Right renal pelvis (tissue), 4 donors: ENCODE data around the gene STARD10. TPM values are rescaled to one million over a fixed set of nuclear protein-coding genes. Genes with fewer than 3 reads are reported as not detected.
"Not testable (repeated sequence)": the region's sequence is repeated elsewhere in the genome, so short reads cannot be mapped to it uniquely, and the experiment has no call there.

Experiments used
- DNase-seq, 4 donors: peaks; one replicate each; pipeline ENCODE4 v3.0.0-alpha.2; 2013; ENCODE audit warnings: low read depth in 4 of 4, low spot score in 3 of 4, missing footprints in 1 of 4
- polyA plus RNA-seq, 4 donors: library from polyadenylated mRNA; unstranded; fragments of 120-200 nt; gene quantifications; one replicate each; pipeline ENCODE4 v1.2.1, GENCODE V29; 2013; ENCODE audit not compliant: insufficient read length in 4 of 4

The STARD10 gene
- polyA plus RNA-seq, 4 donors = 69.5 to 92.6 (median 79.9) TPM

DNA sequence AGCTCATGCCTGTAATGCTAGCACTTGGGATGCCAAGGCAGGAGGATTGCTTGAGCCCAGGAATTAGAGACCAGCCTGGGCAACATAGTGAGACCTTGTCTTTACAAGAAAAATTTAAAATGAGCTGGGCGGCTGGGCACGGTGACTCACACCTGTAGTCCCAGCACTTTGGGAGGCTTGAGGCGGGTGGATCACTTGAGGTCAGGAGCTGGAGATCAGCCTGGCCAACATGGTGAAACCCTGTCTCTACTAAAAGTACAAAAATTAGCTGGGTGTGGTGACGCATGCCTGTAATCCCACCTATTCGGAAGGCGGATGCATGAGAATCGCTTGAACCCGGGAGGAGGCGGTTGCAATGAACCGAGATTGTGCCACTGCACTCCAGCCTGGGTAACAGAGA, 17.8 kb upstream of the STARD10 start:
- DNase-seq = not testable (repeated sequence)

DNA sequence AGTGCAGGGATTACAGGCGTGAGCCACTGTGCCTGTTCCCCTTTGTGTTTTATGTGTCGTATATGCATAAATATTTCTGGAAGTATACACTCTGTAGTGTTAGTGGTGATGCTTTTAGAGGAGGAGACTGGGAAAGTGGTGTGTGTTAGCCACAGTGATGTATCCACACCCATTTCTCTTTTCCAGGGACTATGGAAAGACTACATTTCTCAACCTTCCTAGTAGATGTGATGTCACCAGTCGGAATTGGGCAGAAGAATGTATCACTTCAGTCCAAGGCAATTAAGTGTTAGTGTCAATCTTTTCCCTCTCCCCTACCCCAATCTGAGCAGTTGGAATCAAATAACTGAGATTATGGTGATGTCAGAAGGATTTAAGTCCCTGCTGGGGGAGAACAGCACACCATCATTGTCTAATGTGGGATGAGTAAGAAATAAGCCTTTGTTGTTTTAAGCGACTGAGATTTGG, 14.5 kb upstream of the STARD10 start:
- no peak for DNase-seq

DNA sequence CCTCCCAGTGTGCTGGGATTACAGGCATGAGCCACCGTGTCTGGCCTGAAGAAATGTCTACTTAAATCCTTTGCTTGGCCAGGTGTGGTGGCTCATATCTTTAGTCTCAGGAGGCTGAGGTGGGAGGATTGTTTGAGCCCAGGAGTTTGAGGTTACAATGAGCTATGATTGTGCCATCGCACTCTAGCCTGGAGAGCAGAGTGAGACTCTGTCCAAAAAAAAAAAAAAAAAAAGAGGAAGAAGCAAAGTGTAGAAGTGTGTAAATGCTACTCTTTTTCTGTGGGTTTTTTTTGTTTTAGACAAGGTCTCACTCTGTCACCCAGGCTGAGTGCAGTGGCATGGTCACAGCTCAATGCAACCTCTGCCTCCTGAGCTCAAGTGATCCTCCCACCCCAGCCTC, 13.9 kb upstream of the STARD10 start:
- no peak for DNase-seq

DNA sequence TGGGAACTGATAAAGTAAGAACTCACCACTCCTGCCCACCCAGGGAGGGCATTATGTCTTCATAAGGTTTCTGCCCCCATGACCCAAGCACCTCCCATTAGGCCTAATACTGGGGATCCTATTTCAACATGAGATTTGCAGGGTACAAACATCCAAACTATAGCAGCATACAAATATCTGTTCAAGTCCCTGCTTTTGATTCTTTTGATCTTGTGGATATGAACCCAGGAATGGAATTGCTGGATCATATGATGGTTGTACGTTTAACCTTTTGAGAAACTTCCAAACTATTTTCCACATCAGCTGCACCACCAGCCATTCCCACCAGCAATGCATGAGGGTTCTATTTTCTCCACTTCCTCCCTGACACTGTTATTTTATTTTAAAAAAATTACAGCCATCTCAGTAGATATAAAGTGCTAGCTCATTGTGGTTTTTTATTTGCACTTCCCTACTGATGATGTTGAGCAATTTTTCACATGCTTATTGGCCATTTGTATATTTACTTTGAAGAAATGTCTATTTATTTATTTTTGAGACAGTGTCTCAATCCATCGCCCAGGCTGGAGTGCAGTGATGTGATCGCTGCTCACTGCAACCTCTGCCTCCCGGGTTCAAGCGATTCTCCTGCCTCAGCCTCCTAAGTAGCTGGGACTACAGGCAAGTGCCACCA, 13.3 kb upstream of the STARD10 start:
- no peak for DNase-seq

DNA sequence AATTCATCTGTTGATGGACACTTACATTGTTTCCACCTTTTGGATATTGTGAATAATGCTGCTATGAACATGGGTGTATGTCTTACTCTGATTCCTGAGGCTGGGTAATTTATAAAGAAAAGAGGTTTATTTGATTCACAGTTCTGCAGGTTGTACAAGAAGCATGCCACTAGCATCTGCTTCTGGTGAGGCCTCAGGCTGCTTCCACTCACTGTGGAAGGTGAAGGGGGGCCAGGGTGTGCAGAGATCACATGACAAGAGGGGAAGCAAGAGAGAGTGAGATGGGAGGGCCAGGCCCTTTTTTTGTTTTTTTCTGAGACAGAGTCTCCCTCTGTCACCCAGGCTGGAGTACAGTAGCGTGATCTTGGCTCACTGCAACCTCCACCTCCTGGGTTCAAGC, 12.5 kb upstream of the STARD10 start:
- DNase-seq = not testable (repeated sequence)

DNA sequence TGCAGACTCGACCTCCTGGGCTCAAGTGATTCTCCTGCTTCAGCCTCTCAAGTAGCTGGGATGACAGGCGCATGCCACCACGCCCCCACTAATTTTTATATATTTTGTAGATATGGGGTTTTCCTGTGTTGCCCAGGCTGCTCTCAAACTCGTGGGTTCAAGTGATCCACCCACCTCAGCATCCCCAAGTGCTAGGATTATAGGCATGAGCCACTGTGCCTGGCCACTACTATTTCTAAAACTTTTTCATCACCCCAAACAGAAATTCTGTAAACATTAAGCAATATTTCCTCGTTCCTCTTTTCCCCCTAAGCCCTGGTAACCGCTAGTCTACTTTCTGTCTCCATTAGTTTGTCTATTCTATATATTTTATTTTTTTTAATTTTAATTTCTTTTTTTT, 11.4 kb upstream of the STARD10 start:
- no peak for DNase-seq

DNA sequence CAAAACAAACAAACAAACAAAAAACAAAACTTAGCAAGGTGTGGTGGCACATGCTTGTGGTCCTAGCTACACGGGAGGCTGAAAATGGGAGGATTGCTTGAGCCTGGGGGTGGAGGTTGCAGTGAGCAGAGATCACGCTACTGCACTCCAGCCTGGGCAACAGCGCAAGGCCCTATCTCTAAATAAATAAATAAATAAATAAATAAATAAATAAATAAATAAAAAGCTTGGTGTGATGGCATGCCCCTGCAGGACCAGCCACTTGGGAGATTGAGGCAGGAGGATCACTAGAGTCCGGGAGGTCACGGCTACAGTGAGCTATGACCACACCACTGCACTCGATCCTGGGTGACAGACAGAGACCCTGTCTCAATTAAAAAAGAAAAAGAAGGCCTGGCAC, 9.0 kb upstream of the STARD10 start:
- no peak for DNase-seq

DNA sequence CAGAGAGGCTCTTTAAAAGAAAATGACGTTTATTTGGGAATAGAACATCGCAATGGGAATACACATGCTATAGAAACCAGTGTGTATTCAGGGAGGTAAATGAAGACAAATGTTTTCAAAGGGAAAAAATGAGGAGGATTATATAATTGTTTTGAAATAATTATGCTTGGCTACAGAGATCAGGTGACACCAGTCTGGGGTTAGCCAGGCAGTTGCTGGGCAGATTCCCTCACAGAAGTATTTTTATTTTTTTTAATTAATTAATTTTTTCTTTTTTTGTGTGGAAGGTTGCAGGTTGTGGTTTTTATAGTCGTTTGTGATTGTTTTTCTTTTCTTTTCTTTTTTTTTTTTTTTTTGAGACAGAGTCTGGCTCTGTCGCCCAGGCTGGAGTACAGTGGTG, 5.6 kb upstream of the STARD10 start:
- DNase-seq = no peak

DNA sequence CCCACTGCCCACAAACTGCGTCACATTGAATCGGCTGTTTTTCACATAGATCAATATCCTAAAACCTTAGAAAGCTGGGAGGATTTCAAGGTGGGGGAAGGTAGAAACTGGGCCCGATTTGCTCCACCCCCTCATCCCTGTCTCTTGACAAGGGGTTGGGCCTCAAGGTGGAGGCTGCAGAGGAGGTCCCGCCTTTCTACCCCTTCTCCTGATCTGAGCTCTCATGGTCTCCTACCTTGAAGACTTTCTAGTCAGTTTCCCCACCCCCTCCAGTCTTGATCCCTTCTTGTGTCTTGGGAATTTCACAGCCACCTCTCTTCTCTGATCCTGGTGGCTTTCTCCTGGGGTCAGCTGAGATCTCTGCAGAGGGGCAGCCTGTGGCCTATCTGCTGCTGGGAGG, 4.5 kb upstream of the STARD10 start:
- no peak for DNase-seq

DNA sequence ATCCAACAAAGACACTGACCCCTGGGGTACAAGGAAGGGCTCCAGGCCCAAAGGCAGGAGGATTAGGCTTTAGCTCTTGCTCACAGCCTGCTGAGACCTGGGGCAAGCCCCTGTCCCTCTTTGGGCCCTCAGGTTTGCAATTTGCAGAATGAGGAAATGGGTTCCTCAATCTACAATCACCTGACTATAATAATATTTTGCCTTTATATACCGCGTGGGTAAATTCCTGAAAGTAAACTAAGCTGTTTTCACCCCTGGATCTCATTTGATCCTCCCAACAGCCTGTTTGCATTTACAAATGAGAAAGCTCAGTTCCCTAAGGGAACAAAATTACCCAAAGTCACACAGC, 797 bp downstream of the STARD10 start:
- DNase-seq = no peak

DNA sequence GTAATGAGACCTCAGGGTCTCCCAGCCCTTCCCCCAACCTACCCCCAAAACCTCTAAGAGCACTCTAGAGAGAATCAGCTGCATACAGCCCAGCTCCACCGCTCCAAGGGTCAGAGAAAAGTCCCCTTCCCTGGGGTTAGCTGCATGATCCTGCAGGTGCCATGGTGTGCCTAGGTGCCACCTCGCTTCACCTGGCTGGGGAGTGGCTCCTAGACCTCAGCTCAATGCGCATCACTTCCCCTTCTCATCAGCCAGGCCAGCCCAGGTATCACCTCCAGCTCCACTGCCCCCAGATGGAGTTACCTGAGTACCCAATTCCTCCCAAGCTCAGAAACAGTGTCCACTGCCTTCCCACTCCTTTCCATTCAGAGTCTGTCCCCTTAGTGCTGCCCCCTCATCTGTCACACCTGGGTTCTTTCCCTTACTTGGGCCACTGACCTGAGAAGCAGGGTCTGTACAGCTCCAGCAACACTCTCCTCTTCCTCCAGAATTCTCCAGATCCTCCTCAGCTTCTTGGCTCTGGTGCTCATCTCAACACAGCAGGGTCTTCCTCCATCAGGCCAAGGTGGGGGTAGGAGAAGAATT, 1.3 kb downstream of the STARD10 start:
- DNase-seq = no peak

DNA sequence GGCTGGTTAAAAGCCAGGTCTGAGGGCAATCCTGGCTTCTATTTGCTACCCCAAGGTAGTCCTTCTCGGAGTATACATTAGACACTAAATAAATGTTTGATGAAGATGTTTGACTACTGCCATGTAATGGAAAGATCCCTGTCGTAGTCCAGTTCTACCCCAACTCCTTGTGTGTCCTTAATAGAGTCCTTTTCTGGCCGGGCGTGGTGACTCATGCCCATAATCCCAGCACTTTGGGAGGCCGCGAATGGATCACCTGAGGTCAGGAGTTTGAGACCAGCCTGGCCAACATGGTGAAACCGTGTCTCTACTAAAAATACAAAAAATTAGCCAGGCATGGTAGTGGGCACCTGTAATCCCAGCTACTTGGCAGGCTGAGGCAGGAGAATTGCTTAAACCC, 2.6 kb downstream of the STARD10 start:
- DNase-seq = not testable (repeated sequence)

DNA sequence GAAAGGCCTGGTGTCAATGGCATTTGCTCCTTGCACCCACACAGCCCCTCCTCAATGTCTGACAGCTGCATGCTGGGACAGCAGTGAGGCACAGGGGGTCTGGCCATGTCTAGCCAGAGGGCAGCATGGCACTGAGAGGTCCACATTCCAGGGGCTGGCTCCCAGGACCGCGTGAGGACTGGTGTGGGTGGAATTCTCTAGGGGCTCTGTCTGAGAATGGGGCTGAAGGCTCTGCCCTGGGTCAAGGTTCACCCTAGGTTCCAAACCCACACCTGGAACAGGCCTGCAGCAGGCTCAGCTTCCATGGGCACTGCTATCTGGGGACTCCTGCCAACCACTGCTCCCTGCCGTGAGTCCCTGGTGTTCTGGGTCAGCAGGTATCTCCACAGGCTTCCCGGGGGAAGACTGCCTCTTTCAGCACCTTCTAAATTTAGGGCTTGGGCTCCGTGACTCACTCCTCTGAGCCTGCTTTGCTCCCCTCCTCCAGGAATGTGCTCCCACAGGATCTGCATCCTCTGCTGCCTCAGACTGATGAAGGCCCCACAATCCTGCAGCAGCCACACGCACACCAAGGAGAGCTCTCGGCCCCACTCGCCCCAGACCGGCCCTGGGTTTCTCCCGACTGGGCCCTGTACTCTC, 4.2 kb downstream of the STARD10 start:
- no peak for DNase-seq

DNA sequence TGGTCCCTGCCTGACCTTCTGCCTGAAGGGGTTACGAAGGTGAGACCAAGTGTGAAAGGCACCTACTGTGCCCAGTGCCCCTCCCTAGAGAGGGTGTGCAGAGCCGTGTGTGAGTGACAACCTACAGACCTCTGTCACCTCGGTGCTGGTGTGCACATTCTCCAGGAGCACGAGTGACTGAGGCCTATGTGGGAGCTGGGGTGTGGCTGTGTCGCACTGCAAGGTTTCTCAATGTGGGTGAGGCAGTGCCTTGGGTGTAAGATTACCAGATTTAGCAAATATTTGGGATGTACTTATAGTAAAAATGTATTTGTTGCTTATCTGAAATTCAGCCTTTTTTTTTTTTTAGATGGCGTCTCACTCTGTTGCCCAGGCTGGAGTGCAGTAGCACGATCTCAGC, 5.6 kb downstream of the STARD10 start:
- no peak for DNase-seq

DNA sequence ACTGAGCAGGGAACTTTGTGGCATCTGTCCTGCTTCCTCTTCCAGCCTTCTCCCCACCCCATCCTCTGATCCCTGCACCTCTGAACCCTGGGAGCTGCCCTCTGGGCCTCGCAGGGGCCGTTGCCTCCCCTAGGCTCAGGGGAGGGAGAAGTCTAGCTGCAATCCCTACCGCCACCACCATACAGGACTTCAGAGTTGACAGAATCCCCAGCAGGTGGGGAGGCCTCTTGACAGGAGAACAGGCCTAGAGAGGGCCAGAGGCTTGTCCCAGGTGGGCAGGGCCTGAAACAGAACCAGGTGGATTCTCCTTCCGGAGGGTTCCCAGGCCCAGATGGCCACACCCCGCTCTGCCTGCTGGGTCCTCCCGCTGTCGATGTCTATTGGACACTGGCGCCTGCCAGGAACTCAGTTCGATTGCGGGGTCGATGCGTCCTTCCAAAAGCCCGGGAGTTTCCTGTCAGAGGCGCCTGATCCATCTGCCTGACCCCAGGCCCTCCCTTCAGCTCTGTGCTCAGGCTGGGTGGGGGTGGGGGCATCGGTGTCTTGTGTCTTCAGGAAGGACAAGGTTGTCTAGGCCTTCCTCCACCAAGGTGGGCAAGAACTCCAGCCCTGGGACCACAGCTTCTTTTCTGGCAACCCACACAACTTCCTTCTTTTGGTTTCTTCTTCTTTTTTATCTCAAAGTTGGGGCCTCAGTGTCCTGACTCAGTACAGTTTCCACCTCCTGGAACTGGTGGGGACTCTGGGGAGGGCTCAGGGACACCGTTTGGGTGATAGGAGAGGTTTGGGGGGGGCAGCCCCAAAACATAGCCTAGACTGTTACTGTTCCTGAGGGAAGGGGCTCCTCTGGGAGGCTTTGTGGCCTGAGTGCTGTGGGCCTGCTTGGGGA, 6.4 kb downstream of the STARD10 start:
- DNase-seq = no peak

DNA sequence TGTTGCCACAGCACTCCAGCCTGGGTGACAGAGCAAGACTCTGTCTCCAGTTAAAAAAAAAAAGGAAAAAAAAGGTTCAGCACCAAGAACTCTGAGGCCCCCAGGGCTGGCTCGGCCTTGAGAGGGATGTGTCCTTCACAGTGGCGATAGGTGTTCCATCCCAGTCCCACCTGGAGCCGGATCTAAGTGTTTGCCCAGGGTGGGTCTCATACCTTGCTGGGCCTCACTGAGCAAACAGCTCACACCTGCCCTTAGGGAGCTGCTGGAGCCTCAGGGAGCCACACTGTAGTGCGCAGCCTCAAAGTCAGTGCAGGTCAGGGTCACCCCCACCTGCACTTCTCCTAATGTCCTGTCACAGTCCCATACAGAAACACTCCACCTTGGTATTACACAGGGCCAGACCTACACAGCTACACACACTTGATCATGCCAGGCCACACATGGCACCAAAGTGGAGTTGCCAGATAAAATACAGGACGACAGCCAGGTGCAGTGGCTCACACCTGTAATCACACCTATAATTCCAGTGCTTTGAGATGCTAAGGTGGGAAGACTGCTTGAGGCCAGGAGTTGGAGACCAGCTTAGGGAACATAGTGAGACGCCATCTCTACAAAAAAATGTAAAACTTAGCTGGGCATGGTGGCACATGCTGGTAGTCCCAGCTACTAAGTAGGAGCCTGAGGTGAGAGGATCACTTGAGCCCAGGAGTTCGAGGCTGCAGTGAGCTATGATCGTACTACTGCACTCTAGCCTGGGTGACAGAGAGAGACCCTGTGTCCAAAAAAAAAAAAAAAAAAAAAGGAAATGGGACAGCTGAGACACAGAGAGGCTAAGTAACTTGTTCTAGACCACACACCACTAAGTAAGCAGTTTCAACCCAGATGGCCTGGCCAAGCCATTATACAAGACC, 7.3 kb downstream of the STARD10 start:
- DNase-seq = no peak

DNA sequence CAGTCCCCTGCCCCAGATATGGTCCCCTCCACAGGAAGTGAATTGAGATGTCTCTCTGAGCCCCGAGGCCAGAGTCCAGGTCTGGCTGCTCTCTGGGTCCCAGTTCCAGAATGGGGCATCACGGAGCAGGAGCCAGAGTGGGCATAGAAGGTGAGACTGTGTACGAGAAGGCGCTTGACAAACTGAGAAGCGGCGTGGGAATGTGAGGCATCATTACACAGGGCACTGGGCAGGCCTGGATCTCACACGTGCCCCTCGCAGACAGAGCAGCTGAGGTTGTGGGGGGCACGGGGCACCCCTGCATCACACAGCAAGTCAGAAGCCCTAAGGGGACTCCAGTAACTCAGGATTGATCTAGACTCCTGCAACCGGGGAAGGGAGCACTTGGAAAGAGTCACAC, 9.2 kb downstream of the STARD10 start:
- DNase-seq = no peak

DNA sequence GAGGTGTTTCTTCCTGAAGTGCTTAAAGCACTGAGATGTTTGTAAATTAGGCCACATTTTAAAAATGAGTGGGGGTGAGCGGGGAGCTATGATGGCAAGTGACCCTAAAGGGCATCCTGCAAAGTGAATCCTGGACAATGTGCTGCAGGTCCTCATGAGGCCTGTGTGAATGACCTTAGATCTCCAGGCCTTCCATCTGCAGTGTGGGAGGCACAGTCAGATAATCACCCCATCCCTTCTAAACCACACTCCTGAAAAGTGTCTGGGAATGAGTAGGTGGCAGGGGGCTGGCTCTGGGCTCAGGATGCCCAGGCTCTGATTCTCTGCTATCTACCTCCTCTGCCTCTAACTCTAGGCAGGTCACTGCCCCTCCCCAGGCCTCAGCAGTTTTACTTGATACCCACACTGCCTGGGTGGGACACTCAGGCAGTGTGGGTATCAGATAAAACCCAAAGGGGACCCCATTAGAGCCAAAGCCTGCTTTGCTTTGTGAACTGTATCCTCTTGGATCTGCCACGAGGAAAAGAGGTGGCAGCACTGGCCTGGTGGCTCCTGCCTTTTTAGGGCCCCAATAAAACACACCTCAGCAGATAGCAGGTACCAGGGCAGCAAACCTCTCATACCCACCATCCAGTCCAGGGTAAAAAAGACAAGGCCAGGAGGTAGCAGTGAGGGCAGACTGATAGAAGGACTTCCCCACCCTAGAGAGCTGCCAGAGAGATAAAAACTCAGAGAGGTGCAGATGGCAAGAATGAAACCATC, 10.5 kb downstream of the STARD10 start:
- DNase-seq = no peak

DNA sequence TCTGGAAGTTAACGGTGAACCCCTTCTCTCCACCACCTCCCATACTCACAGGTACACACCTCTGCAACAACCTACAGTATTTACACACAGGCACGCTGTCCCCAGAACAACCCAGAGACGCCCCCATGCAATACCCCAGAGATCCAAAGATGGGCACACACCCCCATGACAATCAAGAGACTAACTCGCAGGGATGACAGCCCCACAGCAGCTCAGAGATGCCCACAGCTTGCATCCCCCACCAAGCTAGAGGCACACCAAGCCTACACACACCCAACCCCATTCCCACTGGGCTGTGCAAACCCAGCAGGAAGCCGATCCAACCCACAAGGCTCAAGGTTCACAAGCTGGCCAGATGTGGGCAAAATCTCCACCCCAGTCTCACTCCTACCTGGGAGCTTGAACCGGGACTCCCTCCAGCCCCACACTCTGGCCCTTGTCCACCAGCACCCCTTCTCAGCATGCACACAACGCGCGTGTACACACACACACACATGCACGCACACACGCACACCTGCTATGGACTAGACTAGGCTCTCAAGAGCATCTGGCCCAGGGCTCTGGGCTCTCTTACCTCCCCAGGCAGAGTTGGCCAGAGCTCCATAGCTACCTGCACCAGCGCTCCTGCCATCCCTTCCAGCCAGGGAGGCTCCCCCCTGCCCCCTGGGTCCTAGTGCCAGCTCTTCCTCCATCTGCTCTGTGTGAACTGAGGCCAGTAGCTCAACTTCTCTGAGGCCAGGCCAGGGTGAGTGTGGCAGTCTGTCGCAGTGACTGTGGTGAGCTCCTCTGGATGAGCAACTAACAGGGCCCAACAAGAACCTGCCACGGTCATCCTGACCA, 11.5 kb downstream of the STARD10 start:
- DNase-seq = no peak
